GM12891 (cell line): ENCODE results near the gene KAZN.

ENCODE experiments used
- PAX5 ChIP-seq: IDR thresholded peaks from 2 replicates; pipeline ENCODE4 v1.6.1; 2011; ENCODE audit warnings: low read length, moderate library complexity, mild to moderate bottlenecking; ENCODE audit not compliant: insufficient read depth, severe bottlenecking
- POLR2A ChIP-seq: IDR thresholded peaks from 2 replicates; pipeline ENCODE4 v1.6.1; 2011; ENCODE audit warnings: low read depth, low read length, control low read depth
- POLR2AphosphoS5 ChIP-seq: IDR thresholded peaks from 2 replicates; pipeline ENCODE4 v1.6.1; 2011; ENCODE audit warnings: low read depth, low read length, control low read depth
- POU2F2 ChIP-seq: IDR thresholded peaks from 2 replicates; pipeline ENCODE4 v1.6.1; 2011; ENCODE audit warnings: low read depth, mild to moderate bottlenecking, control low read depth, low read length, moderate library complexity
- SPI1 ChIP-seq: IDR thresholded peaks from 2 replicates; pipeline ENCODE4 v1.6.1; 2011; ENCODE audit warnings: low read depth, low read length, control low read depth
- TAF1 ChIP-seq: IDR thresholded peaks from 2 replicates; pipeline ENCODE4 v1.6.1; 2011; ENCODE audit warnings: low read depth, low read length, control low read depth

DNA sequence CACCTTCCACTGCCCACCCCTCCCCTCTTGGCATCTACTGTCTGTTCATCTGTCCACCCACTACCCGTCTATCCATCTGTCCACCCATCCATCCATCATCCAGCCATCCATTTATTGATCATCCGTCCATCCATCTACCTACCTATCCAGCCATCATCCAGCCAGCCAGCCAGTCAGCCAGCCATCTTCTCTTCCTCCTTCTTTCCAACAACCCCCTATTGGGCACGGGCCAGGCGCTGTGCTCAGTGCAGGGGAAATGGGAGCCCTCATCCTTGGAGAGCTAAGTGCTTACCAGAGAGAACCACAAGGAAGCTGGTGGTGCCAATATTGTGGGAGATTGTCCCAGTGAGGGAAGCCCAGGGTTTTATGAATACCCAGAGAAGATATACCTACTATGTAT lies 503.3 kb downstream of the KAZN start:
- no peak for TF ChIP-seq TAF1
- no peak for TF ChIP-seq POLR2AphosphoS5
- no peak for TF ChIP-seq POU2F2
- TF ChIP-seq POLR2A: no peak
- TF ChIP-seq SPI1: no peak
- TF ChIP-seq PAX5: no peak
